H9 (cell line): Measurements from ENCODE around the gene GRID2IP. TPM values are rescaled to one million over a fixed set of nuclear protein-coding genes. Genes with fewer than 3 reads are reported as not detected.

Experiments
- DNase-seq: peaks from one replicate; pipeline ENCODE4 v3.0.0-alpha.2; 2017
- H2AFZ ChIP-seq: one replicate; pipeline ENCODE4 v1.6.1; 2013; ENCODE audit warnings: mild to moderate bottlenecking, low read length, control low read depth, moderate library complexity
- H2AK5ac ChIP-seq: 2 replicates; pipeline ENCODE4 v1.6.1; 2013; ENCODE audit warnings: low read length, control low read depth, mixed read lengths; ENCODE audit not compliant: insufficient read length
- H2BK120ac ChIP-seq: one replicate; pipeline ENCODE4 v1.6.1; 2013; ENCODE audit warnings: low read depth, mild to moderate bottlenecking, low read length, control low read depth, inconsistent platforms; ENCODE audit not compliant: poor library complexity, severe bottlenecking
- H2BK12ac ChIP-seq: 2 replicates; pipeline ENCODE4 v1.6.1; 2013; ENCODE audit warnings: low read length, control low read depth, mixed read lengths, low read depth; ENCODE audit not compliant: insufficient read length
- H2BK15ac ChIP-seq: 2 replicates; pipeline ENCODE4 v1.6.1; 2013; ENCODE audit warnings: low read depth, low read length, control low read depth
- H2BK20ac ChIP-seq: one replicate; pipeline ENCODE4 v1.6.1; 2013; ENCODE audit warnings: low read depth, mild to moderate bottlenecking, low read length, control low read depth, inconsistent platforms; ENCODE audit not compliant: poor library complexity, severe bottlenecking
- H2BK5ac ChIP-seq: 2 replicates; pipeline ENCODE4 v1.6.1; 2013; ENCODE audit warnings: low read length, control low read depth, mixed read lengths; ENCODE audit not compliant: insufficient read length
- H3K14ac ChIP-seq: 2 replicates; pipeline ENCODE4 v1.6.1; 2013; ENCODE audit warnings: low read length, control low read depth; ENCODE audit not compliant: insufficient read depth
- H3K18ac ChIP-seq: 2 replicates; pipeline ENCODE4 v1.6.1; 2013; ENCODE audit warnings: low read depth, mild to moderate bottlenecking, mixed read lengths, low read length, control low read depth; ENCODE audit not compliant: insufficient read length
- H3K23ac ChIP-seq: 2 replicates; pipeline ENCODE4 v1.6.1; 2013; ENCODE audit warnings: low read length, control low read depth, mixed read lengths, low read depth; ENCODE audit not compliant: insufficient read length
- H3K23me2 ChIP-seq: 2 replicates; pipeline ENCODE4 v1.6.1; 2013; ENCODE audit warnings: low read depth, mild to moderate bottlenecking, mixed read lengths, low read length, control low read depth; ENCODE audit not compliant: insufficient read length, poor library complexity, severe bottlenecking
- H3K27ac ChIP-seq: 2 replicates; pipeline ENCODE4 v1.5.1; 2013; ENCODE audit warnings: low read length, control low read depth, mixed read lengths, low read depth; ENCODE audit not compliant: insufficient read length
- H3K27me3 ChIP-seq: 2 replicates; pipeline ENCODE4 v1.6.1; 2013; ENCODE audit warnings: low read length, control low read depth, inconsistent platforms; ENCODE audit not compliant: insufficient read depth
- H3K4ac ChIP-seq: 2 replicates; pipeline ENCODE4 v1.6.1; 2013; ENCODE audit warnings: low read depth, mild to moderate bottlenecking, control low read depth, inconsistent platforms, low read length, moderate library complexity
- H3K4me1 ChIP-seq: 2 replicates; pipeline ENCODE4 v1.6.1; 2013; ENCODE audit warnings: low read length, control low read depth, inconsistent platforms; ENCODE audit not compliant: insufficient read depth
- H3K4me2 ChIP-seq: 2 replicates; pipeline ENCODE4 v1.6.1; 2013; ENCODE audit warnings: low read length, control low read depth, mixed read lengths; ENCODE audit not compliant: insufficient read length, insufficient read depth
- H3K56ac ChIP-seq: 2 replicates; pipeline ENCODE4 v1.6.1; 2013; ENCODE audit warnings: low read depth, mild to moderate bottlenecking, mixed read lengths, low read length, control low read depth; ENCODE audit not compliant: insufficient read length
- H3K79me1 ChIP-seq: 2 replicates; pipeline ENCODE4 v1.6.1; 2013; ENCODE audit warnings: low read depth, mild to moderate bottlenecking, moderate library complexity, low read length, control low read depth, inconsistent platforms; ENCODE audit not compliant: insufficient read depth, poor library complexity, severe bottlenecking
- H3K79me2 ChIP-seq: 2 replicates; pipeline ENCODE4 v1.6.1; 2013; ENCODE audit warnings: low read length, control low read depth, inconsistent platforms; ENCODE audit not compliant: insufficient read depth
- H3K9ac ChIP-seq: 2 replicates; pipeline ENCODE4 v1.6.1; 2013; ENCODE audit warnings: low read length, control low read depth, mixed read lengths; ENCODE audit not compliant: insufficient read length; ENCODE audit errors: extremely low read depth
- H3K9me3 ChIP-seq: one replicate; pipeline ENCODE4 v1.6.1; 2013; ENCODE audit warnings: low read depth, low read length, inconsistent platforms; ENCODE audit not compliant: control insufficient read depth
- H3T11ph ChIP-seq: one replicate; pipeline ENCODE4 v1.6.1; 2013; ENCODE audit warnings: mild to moderate bottlenecking, low read length, control low read depth, inconsistent platforms
- H4K20me1 ChIP-seq: one replicate; pipeline ENCODE4 v1.6.1; 2013; ENCODE audit not compliant: control insufficient read depth, insufficient read length, insufficient read depth
- H4K5ac ChIP-seq: 2 replicates; pipeline ENCODE4 v1.6.1; 2013; ENCODE audit warnings: low read depth, mild to moderate bottlenecking, mixed read lengths, low read length, control low read depth; ENCODE audit not compliant: insufficient read length
- H4K8ac ChIP-seq: replicated peaks from 2 replicates; pipeline ENCODE4 v1.6.1; 2013; ENCODE audit warnings: low read length, control low read depth, mixed read lengths, low read depth; ENCODE audit not compliant: insufficient read length
- H4K91ac ChIP-seq: 2 replicates; pipeline ENCODE4 v1.6.1; 2013; ENCODE audit warnings: low read depth, mild to moderate bottlenecking, moderate library complexity, mixed read lengths, low read length, control low read depth; ENCODE audit not compliant: insufficient read length
- H3K27ac Mint-ChIP-seq, 3 experiments: 2 replicates in 2 of 3; 3 replicates in 1 of 3; pipeline ENCODE4 v1.8.0; 2020 to 2021; ENCODE audit warnings: mixed read lengths in 3 of 3, mild to moderate bottlenecking in 1 of 3, moderate library complexity in 1 of 3
- H3K27me3 Mint-ChIP-seq: 2 replicates; pipeline ENCODE4 v1.8.0; 2021; ENCODE audit warnings: low read depth, mild to moderate bottlenecking, moderate library complexity, mixed read lengths
- H3K36me3 Mint-ChIP-seq, 3 experiments: 2 replicates in 2 of 3; 3 replicates in 1 of 3; pipeline ENCODE4 v1.8.0; 2020 to 2021; ENCODE audit warnings: low read depth in 3 of 3, mixed read lengths in 3 of 3; ENCODE audit not compliant: insufficient read depth in 1 of 3
- H3K4me1 Mint-ChIP-seq, 2 experiments: 2 replicates each; pipeline ENCODE4 v1.8.0; 2020; ENCODE audit warnings: mixed read lengths in 2 of 2
- H3K4me3 Mint-ChIP-seq, 2 experiments: 2 replicates in 1 of 2; 3 replicates in 1 of 2; pipeline ENCODE4 v1.8.0; 2020 to 2021; ENCODE audit warnings: mild to moderate bottlenecking in 2 of 2, mixed read lengths in 2 of 2, moderate library complexity in 1 of 2
- H3K9me3 Mint-ChIP-seq, 2 experiments: 2 replicates in 1 of 2; 3 replicates in 1 of 2; pipeline ENCODE4 v1.8.0; 2020; ENCODE audit warnings: mild to moderate bottlenecking in 2 of 2, mixed read lengths in 2 of 2, moderate library complexity in 1 of 2
- CTCF ChIP-seq: fragments of 200-600 bp; sonication (generic); conservative IDR thresholded peaks from 3 replicates; pipeline ENCODE4 v1.8.0; 2021; ENCODE audit warnings: antibody characterized with exemption, mild to moderate bottlenecking
- WGBS: extraction: QIAGEN DNeasy Blood & Tissue Kit; methylation state at CpG from one replicate; pipeline ENCODE4 v1.1.7; 2013; ENCODE audit warnings: missing lambda C conversion rate, low lambda C conversion rate, mixed read lengths; ENCODE audit not compliant: insufficient read length; ENCODE audit errors: extremely low coverage; 5-methylcytosine and 5-hydroxymethylcytosine counted together
- total RNA-seq: library from RNA; stranded (reverse); gene quantifications from 2 replicates; pipeline ENCODE4 v1.2.1, GENCODE V29; 2021

Gene GRID2IP
- total RNA-seq, 1 experiment from 2014 or later = 1.7 TPM

GRCh38 chr7:6447581-6448199 is 103.6 kb downstream of the GRID2IP start, which contains the start of gene DAGLB:
Gene DAGLB, minus strand, starts transcription at chr7:6447954. Its CDS starts 112 bp downstream, at chr7:6447842.
- H3K9me3 ChIP-seq = no peaks in the 10 kb centered on the region
- H4K20me1 ChIP-seq = no peaks in the 10 kb centered on the region
- H3K14ac ChIP-seq = peak within 1 kb of the TSS; percentile 17
- no peaks in the 10 kb centered on the region for H3K9me3 Mint-ChIP-seq
- DNase-seq = peak; percentile 92
- peaks cover 3% of the 10 kb centered on the region for H3K23me2 ChIP-seq
- peaks cover 25 to 39% (median 30%) of the 10 kb centered on the region in 3 experiments for H3K36me3 Mint-ChIP-seq
- no peak within 1 kb of the TSS for H3T11ph ChIP-seq
- H2BK15ac ChIP-seq = no peak within 1 kb of the TSS
- H4K8ac ChIP-seq = no peak within 1 kb of the TSS
- H2BK12ac ChIP-seq = no peak within 1 kb of the TSS
- no peak within 1 kb of the TSS for H3K27ac ChIP-seq
- no peaks in the 10 kb centered on the region for H3K27me3 ChIP-seq
- no peak within 1 kb of the TSS for H4K91ac ChIP-seq
- H4K5ac ChIP-seq = no peak within 1 kb of the TSS
- no peaks in the 10 kb centered on the region for H3K79me1 ChIP-seq
- peak within 1 kb of the TSS; percentile 12 for H3K18ac ChIP-seq
- H2BK5ac ChIP-seq = no peak within 1 kb of the TSS
- H2BK120ac ChIP-seq = no peak within 1 kb of the TSS
- peak within 1 kb of the TSS; percentile 65 for H3K9ac ChIP-seq
- peak within 1 kb of the TSS; percentile 96 to 97 for H3K4me3 Mint-ChIP-seq
- peaks cover 0 to 10% of the 10 kb centered on the region in 2 experiments; a peak in 2 of 4 replicates for H3K4me1 Mint-ChIP-seq
- H2BK20ac ChIP-seq = no peak within 1 kb of the TSS
- no peak within 1 kb of the TSS for H2AFZ ChIP-seq
- peak within 1 kb of the TSS; percentile 45 for H3K4me2 ChIP-seq
- no peak within 1 kb of the TSS for H3K56ac ChIP-seq
- H3K79me2 ChIP-seq = peaks cover 10% of the 10 kb centered on the region; the same call in 1 of the 2 replicates
- H3K4ac ChIP-seq = no peak within 1 kb of the TSS
- no peak for TF ChIP-seq CTCF
- no peaks in the 10 kb centered on the region for H3K27me3 Mint-ChIP-seq
- H3K23ac ChIP-seq = no peak within 1 kb of the TSS
- no peaks in the 10 kb centered on the region for H3K4me1 ChIP-seq
- H3K27ac Mint-ChIP-seq = peak within 1 kb of the TSS; percentile 96 to 98 (median 98)
- no peak within 1 kb of the TSS for H2AK5ac ChIP-seq
- WGBS = no CpG with 5 or more reads among the region's 61 CpGs

Other genes with a start within 250 kb of the GRID2IP start
- 15.0 and 17.3 TPM in 2 replicates for gene FAM220A, start 202.5 kb downstream of the GRID2IP start, total RNA-seq
- gene RAC1, start 176.9 kb downstream of the GRID2IP start, total RNA-seq = 245 and 255 TPM in 2 replicates
- 41.9 and 46.4 TPM in 2 replicates for gene DAGLB, start 103.5 kb downstream of the GRID2IP start, total RNA-seq
- 86.5 and 91.8 TPM in 2 replicates for gene KDELR2, start 67.3 kb downstream of the GRID2IP start, total RNA-seq
- 58.9 and 62.0 TPM in 2 replicates for gene ZDHHC4, start 26.0 kb upstream of the GRID2IP start, total RNA-seq
- gene INTS15, start 38.6 kb upstream of the GRID2IP start, total RNA-seq = 41.9 and 42.9 TPM in 2 replicates
- gene ZNF853, start 64.1 kb upstream of the GRID2IP start, total RNA-seq = 9.3 and 9.6 TPM in 2 replicates
- 22.2 and 23.4 TPM in 2 replicates for gene ZNF316, start 85.9 kb upstream of the GRID2IP start, total RNA-seq
- gene ZNF12, start 155.5 kb upstream of the GRID2IP start, total RNA-seq = 19.1 and 19.4 TPM in 2 replicates
- gene RSPH10B2, start 202.6 kb upstream of the GRID2IP start, total RNA-seq = 0.33 and 0.39 TPM in 2 replicates